H1 (cell line): Measurements from ENCODE around the gene EXD3. TPM values are rescaled to one million over a fixed set of nuclear protein-coding genes. Genes with fewer than 3 reads are reported as not detected.

Experiments used
- CTCF ChIA-PET: fragments of 300-600 bp; sonication (Branson Sonifier 250); formaldehyde crosslinking; loops from one replicate; lab custom pipeline; 2021; ENCODE audit not compliant: partially characterized antibody; lab: Charles Lee
- POLR2A ChIA-PET: fragments of 300-600 bp; sonication (Branson Sonifier 250); formaldehyde crosslinking; loops from one replicate; lab custom pipeline; 2021; ENCODE audit warnings: inconsistent platforms; ENCODE audit not compliant: partially characterized antibody; lab: Charles Lee
- DNase-seq, 2 experiments: peaks; one replicate each; pipeline versions ENCODE4 v3.0.0 to v3.0.0-alpha.2; 2010 to 2022; ENCODE audit warnings: low spot score in 2 of 2, low read depth in 1 of 2, mixed read lengths in 1 of 2
- FAIRE-seq: peaks from 2 replicates; lab custom pipeline; 2011; peaks lifted over from hg19 to GRCh38; lab: Jason Lieb, UNC
- H2AFZ ChIP-seq: 2 replicates; pipeline ENCODE4 v1.8.1; 2012; ENCODE audit warnings: low read length, inconsistent platforms
- H2AK5ac ChIP-seq: 2 replicates; pipeline ENCODE4 v1.6.1; 2013; ENCODE audit warnings: low read depth, low read length
- H2BK120ac ChIP-seq: replicated peaks from 2 replicates; pipeline ENCODE3; 2013; ENCODE audit warnings: low read depth, low read length, inconsistent platforms
- H2BK12ac ChIP-seq: 2 replicates; pipeline ENCODE4 v1.6.1; 2013; ENCODE audit warnings: low read depth, low read length
- H2BK15ac ChIP-seq: 2 replicates; pipeline ENCODE4 v1.6.1; 2013; ENCODE audit warnings: low read length
- H2BK20ac ChIP-seq: 2 replicates; pipeline ENCODE4 v1.6.1; 2013; ENCODE audit warnings: low read length
- H2BK5ac ChIP-seq: 2 replicates; pipeline ENCODE4 v1.6.1; 2013; ENCODE audit warnings: low read depth, low read length
- H3K14ac ChIP-seq: 2 replicates; pipeline ENCODE4 v1.6.1; 2013; ENCODE audit warnings: inconsistent platforms; ENCODE audit not compliant: insufficient read length
- H3K18ac ChIP-seq: 2 replicates; pipeline ENCODE4 v1.6.1; 2013; ENCODE audit warnings: low read length; ENCODE audit errors: extremely low read depth
- H3K23ac ChIP-seq: 2 replicates; pipeline ENCODE4 v1.6.1; 2013; ENCODE audit warnings: inconsistent platforms; ENCODE audit not compliant: insufficient read length
- H3K23me2 ChIP-seq: 2 replicates; pipeline ENCODE4 v1.6.1; 2013; ENCODE audit warnings: low read depth, low read length
- H3K27ac ChIP-seq: 2 replicates; pipeline ENCODE4 v1.6.1; 2011; ENCODE audit warnings: low read depth, low read length, inconsistent platforms
- H3K27me3 ChIP-seq, 4 experiments: replicated peaks in 1 of 4; 1 replicate in 1 of 4; 2 replicates in 3 of 4; pipeline versions ENCODE4 v1.6.1 to v1.8.1; 2011 to 2013; ENCODE audit warnings: low read length in 3 of 4, mild to moderate bottlenecking in 3 of 4, inconsistent platforms in 2 of 4, mixed read lengths in 2 of 4, moderate library complexity in 1 of 4; ENCODE audit not compliant: control insufficient read depth in 3 of 4, insufficient read depth in 3 of 4; ENCODE audit errors: extremely low read depth in 1 of 4
- H3K36me3 ChIP-seq, 4 experiments: 2 replicates each; pipeline versions ENCODE4 v1.6.1 to v1.8.1; 2011 to 2013; ENCODE audit warnings: mild to moderate bottlenecking in 4 of 4, low read length in 3 of 4, moderate library complexity in 2 of 4, control low read depth in 1 of 4, inconsistent platforms in 1 of 4; ENCODE audit not compliant: insufficient read depth in 4 of 4, control insufficient read depth in 2 of 4
- H3K4ac ChIP-seq: replicated peaks from 2 replicates; pipeline ENCODE3; 2013; ENCODE audit warnings: low read length, low read depth, mixed read lengths, inconsistent platforms; ENCODE audit not compliant: insufficient read length
- H3K4me1 ChIP-seq, 4 experiments: replicated peaks in 1 of 4; 1 replicate in 1 of 4; 2 replicates in 3 of 4; pipeline versions ENCODE4 v1.6.1 to v1.8.1; 2011 to 2013; ENCODE audit warnings: low read length in 3 of 4, inconsistent platforms in 2 of 4, mixed read lengths in 1 of 4; ENCODE audit not compliant: insufficient read depth in 4 of 4, control insufficient read depth in 3 of 4
- H3K4me2 ChIP-seq, 2 experiments: 2 replicates each; pipeline versions ENCODE4 v1.6.1 to v1.8.1; 2011 to 2013; ENCODE audit warnings: low read depth in 2 of 2, low read length in 2 of 2, control low read depth in 1 of 2, inconsistent platforms in 1 of 2, mild to moderate bottlenecking in 1 of 2; ENCODE audit not compliant: insufficient read depth in 1 of 2
- H3K4me3 ChIP-seq, 4 experiments: fragments of 200-600, 300-600 bp in 1 of 4; sonication (generic), shearing (Covaris generic), sonication (Bioruptor Twin) in 1 of 4; 2 replicates each; pipeline versions ENCODE4 v1.5.1 to v1.8.1; 2011 to 2016; ENCODE audit warnings: low read length in 4 of 4, low read depth in 3 of 4, control low read depth in 2 of 4, inconsistent platforms in 2 of 4, mild to moderate bottlenecking in 2 of 4, mixed read lengths in 1 of 4, moderate library complexity in 1 of 4; ENCODE audit not compliant: insufficient read depth in 2 of 4; ENCODE audit errors: extremely low read depth in 1 of 4
- H3K56ac ChIP-seq: replicated peaks from 2 replicates; pipeline ENCODE3; 2013; ENCODE audit warnings: low read depth, mild to moderate bottlenecking, mixed read lengths, low read length, inconsistent platforms; ENCODE audit not compliant: insufficient read length
- H3K79me1 ChIP-seq: 2 replicates; pipeline ENCODE4 v1.6.1; 2013; ENCODE audit warnings: low read depth, low read length, control low read depth
- H3K79me2 ChIP-seq, 2 experiments: 2 replicates each; pipeline versions ENCODE4 v1.6.1 to v1.8.1; 2012 to 2013; ENCODE audit warnings: low read length in 2 of 2, mild to moderate bottlenecking in 2 of 2, inconsistent platforms in 1 of 2; ENCODE audit not compliant: insufficient read depth in 2 of 2, control insufficient read depth in 1 of 2
- H3K9ac ChIP-seq, 4 experiments: replicated peaks in 1 of 4; 1 replicate in 1 of 4; 2 replicates in 3 of 4; pipeline versions ENCODE4 v1.6.1 to v1.8.1; 2011 to 2013; ENCODE audit warnings: low read depth in 3 of 4, low read length in 3 of 4, control low read depth in 2 of 4, mild to moderate bottlenecking in 2 of 4, moderate library complexity in 2 of 4, inconsistent platforms in 1 of 4; ENCODE audit errors: extremely low read depth in 1 of 4
- H3K9me3 ChIP-seq, 2 experiments: 2 replicates each; pipeline versions ENCODE4 v1.6.1 to v1.8.1; 2012 to 2013; ENCODE audit warnings: mild to moderate bottlenecking in 2 of 2, moderate library complexity in 2 of 2, control low read depth in 1 of 2, inconsistent platforms in 1 of 2, low read depth in 1 of 2, low read length in 1 of 2, mixed read lengths in 1 of 2; ENCODE audit not compliant: insufficient read depth in 2 of 2
- H4K20me1 ChIP-seq, 2 experiments: replicated peaks in 1 of 2; 2 replicates each; pipeline versions ENCODE3 to v1.8.1; 2011 to 2013; ENCODE audit warnings: inconsistent platforms in 2 of 2, low read length in 2 of 2, mild to moderate bottlenecking in 1 of 2; ENCODE audit not compliant: insufficient read depth in 2 of 2, control insufficient read depth in 1 of 2
- H4K5ac ChIP-seq: 2 replicates; pipeline ENCODE4 v1.6.1; 2013; ENCODE audit warnings: low read length, low read depth, mixed read lengths, inconsistent platforms; ENCODE audit not compliant: insufficient read length
- H4K8ac ChIP-seq: 2 replicates; pipeline ENCODE4 v1.8.0; 2013; ENCODE audit warnings: mild to moderate bottlenecking, moderate library complexity, low read length, inconsistent platforms; ENCODE audit not compliant: insufficient read depth; ENCODE audit errors: extremely low read depth
- H4K91ac ChIP-seq: replicated peaks from 2 replicates; pipeline ENCODE3; 2013; ENCODE audit warnings: low read length, mixed read lengths, inconsistent platforms; ENCODE audit not compliant: insufficient read length
- CEBPB ChIP-seq: IDR thresholded peaks from 2 replicates; pipeline ENCODE4 v1.6.1; 2012; ENCODE audit warnings: low read depth, low read length
- EZH2 ChIP-seq: fragments of 200-600 bp; sonication (generic); IDR thresholded peaks from 2 replicates; pipeline ENCODE4 v1.7.1; 2012; ENCODE audit warnings: low read depth, mild to moderate bottlenecking, moderate library complexity, low read length, inconsistent platforms; ENCODE audit not compliant: severe bottlenecking
- KDM4A ChIP-seq: IDR thresholded peaks from one replicate; pipeline ENCODE4 v1.7.1; 2012; ENCODE audit warnings: low read depth, mild to moderate bottlenecking, moderate library complexity, low read length, inconsistent platforms; ENCODE audit not compliant: severe bottlenecking
- SIRT6 ChIP-seq: IDR thresholded peaks from one replicate; pipeline ENCODE4 v1.7.1; 2012; ENCODE audit warnings: low read length, inconsistent platforms
- WGBS, 2 experiments: shearing (Covaris generic) in 1 of 2; methylation state at CpG; one replicate each; pipeline versions ENCODE4 v1.1.6 to v1.1.7; 2013 to 2015; ENCODE audit warnings: low lambda C conversion rate in 2 of 2, mixed read lengths in 2 of 2, inconsistent platforms in 1 of 2, low coverage in 1 of 2, missing lambda C conversion rate in 1 of 2; ENCODE audit not compliant: insufficient replicate concordance in 2 of 2, insufficient coverage in 1 of 2, insufficient read length in 1 of 2; ENCODE audit errors: extremely low coverage in 1 of 2, missing lambda C conversion rate in 1 of 2; 5-methylcytosine and 5-hydroxymethylcytosine counted together
- polyA plus RNA-seq, 7 experiments: library from polyadenylated mRNA; depleted of rRNA in 3 of 7; stranded (reverse) in 5 of 7; unstranded in 2 of 7; fragments of >200 nt in 5 of 7; fragments of 200-250 nt in 2 of 7; gene quantifications; 1 replicate in 5 of 7; 2 replicates in 1 of 7; 4 replicates in 1 of 7; pipeline versions ENCODE4 v1.2.1 to v1.2.3, GENCODE V29; 2011 to 2013; ENCODE audit warnings: missing spikeins in 2 of 7, mixed read lengths in 2 of 7
- total RNA-seq: library from RNA; stranded (reverse); fragmentation: NEBNext Ultra II Directional; extraction: Animal tissue kit (Norgen Biotek cat#: 25700); gene quantifications from 2 replicates; pipeline ENCODE4 v1.2.1, GENCODE V29; 2021
- TF ChIP-seq, protein P1 (sequence below): IDR thresholded peaks from 2 replicates; pipeline ENCODE4 v1.6.1; 2011; ENCODE audit warnings: low read length, improper control_type of control experiment

Gene EXD3
- total and polyA plus RNA-seq, 2 of the 8 experiments (the other 6 are each of a cell fraction or from before 2014, with no cell fraction given): 7.2 to 9.4 TPM

DNA sequence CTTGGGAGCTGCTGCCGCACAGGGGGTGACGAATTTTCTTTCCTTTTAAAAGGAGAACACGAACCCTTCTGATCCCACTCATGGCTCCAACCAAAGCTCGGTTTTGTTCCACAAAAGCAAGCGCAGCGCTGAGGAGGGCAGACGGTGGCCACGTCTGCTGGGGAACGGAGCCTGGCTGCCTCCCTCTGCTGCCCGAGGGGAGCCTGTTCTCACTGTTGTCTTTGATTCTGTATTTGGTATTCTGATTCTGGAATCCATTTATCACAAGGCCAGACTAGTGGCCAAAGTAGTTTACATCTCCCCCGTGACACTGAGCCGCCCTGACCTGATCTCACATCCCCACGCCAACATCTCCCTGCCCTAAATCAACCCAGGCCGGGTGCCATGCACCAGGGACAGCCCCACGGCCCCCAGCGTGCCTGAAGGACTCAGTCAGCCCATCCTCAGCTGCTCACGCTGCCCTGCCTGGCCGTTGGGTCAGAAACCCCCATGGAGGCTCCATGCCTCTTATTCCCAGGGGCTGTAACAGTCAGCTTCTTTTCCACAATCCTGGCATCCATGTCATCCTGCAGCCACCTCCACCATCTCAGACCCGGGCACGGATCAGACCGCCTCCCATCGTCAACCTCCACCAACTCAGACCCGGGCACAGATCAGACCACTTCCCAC, 42.9 kb upstream of the EXD3 start:
- no peak overlapping the region for H3K23ac ChIP-seq
- H2BK20ac ChIP-seq: no peak overlapping the region
- no peak overlapping the region for H2BK5ac ChIP-seq
- CTCF ChIA-PET: no interaction called here
- 91% methylated on average over 22 of the region's 23 CpGs; no CpG with 5 or more reads in 1 of the 2 experiments for WGBS, 2 experiments
- no peak overlapping the region for H3K4ac ChIP-seq
- no peak for DNase-seq
- H3K18ac ChIP-seq: no peak overlapping the region
- no peaks in the 10 kb centered on the region; a peak in 1 of 4 replicates for H3K9me3 ChIP-seq
- H4K91ac ChIP-seq: peak overlapping the region; percentile 15
- H2BK12ac ChIP-seq: no peak overlapping the region
- H2AK5ac ChIP-seq: no peak overlapping the region
- FAIRE-seq: no peak
- peaks cover 0 to 2% of the 10 kb centered on the region in 2 experiments for H4K20me1 ChIP-seq
- peaks cover 0 to 14% (median 11%) of the 10 kb centered on the region in 4 experiments; a peak in 5 of 7 replicates for H3K27me3 ChIP-seq
- no peak overlapping the region for H3K9ac ChIP-seq
- H4K8ac ChIP-seq: peak overlapping the region; percentile 51; the same call in 1 of the 2 replicates
- no peak overlapping the region for H2BK15ac ChIP-seq
- H3K4me2 ChIP-seq: no peak overlapping the region
- H3K23me2 ChIP-seq: 0 out of 2 replicates have a peak, but pooled peaks cover 2% of the 10 kb centered on the region
- no peaks in the 10 kb centered on the region for H3K79me2 ChIP-seq
- no peak overlapping the region for H3K56ac ChIP-seq
- no peak overlapping the region for H3K14ac ChIP-seq
- H3K79me1 ChIP-seq: no peaks in the 10 kb centered on the region
- H3K4me3 ChIP-seq: no peak overlapping the region
- no peak overlapping the region for H3K27ac ChIP-seq
- peaks cover 0 to 9% (median 2%) of the 10 kb centered on the region in 4 experiments; a peak in 3 of 7 replicates for H3K4me1 ChIP-seq
- POLR2A ChIA-PET: interaction anchor here (0.6 kb wide), 1 partner anchor 17 kb away, joined by 3 read pairs; no protein-coding TSS in a partner anchor
- no peaks in the 10 kb centered on the region for H3K36me3 ChIP-seq
- no peak overlapping the region for H2AFZ ChIP-seq
- no peak overlapping the region for H4K5ac ChIP-seq
- TF ChIP-seq SIRT6 (no peak), CEBPB (no peak), KDM4A (no peak), EZH2 (no peak)
- TF ChIP-seq, protein P1, sequence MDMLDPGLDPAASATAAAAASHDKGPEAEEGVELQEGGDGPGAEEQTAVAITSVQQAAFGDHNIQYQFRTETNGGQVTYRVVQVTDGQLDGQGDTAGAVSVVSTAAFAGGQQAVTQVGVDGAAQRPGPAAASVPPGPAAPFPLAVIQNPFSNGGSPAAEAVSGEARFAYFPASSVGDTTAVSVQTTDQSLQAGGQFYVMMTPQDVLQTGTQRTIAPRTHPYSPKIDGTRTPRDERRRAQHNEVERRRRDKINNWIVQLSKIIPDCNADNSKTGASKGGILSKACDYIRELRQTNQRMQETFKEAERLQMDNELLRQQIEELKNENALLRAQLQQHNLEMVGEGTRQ: no peak
- H2BK120ac ChIP-seq: no peak overlapping the region
